GM23338 (cell line): ENCODE results near the gene GRWD1. TPM values are rescaled to one million over a fixed set of nuclear protein-coding genes. Genes with fewer than 3 reads are reported as not detected.

Experiments
- ATAC-seq: fragments of 200-7000 bp; cut with Tn5 transposase; 3 replicates; pipeline ENCODE4 v1.9.1; 2020
- DNase-seq: peaks from one replicate; pipeline ENCODE4 v3.0.0-alpha.2; 2015; ENCODE audit warnings: low spot score
- H2AFZ ChIP-seq: fragments of 200-600 bp; sonication (generic); 2 replicates; pipeline ENCODE4 v1.8.0; 2016; ENCODE audit warnings: antibody characterized with exemption, mild to moderate bottlenecking, moderate library complexity
- H3F3A ChIP-seq: fragments of 200-600 bp; sonication (generic); replicated peaks from 2 replicates; pipeline ENCODE4 v1.8.0; 2017; ENCODE audit warnings: antibody characterized with exemption, mixed run types, low read depth
- H3K27ac ChIP-seq: fragments of 200-600 bp; sonication (generic); 2 replicates; pipeline ENCODE4 v1.6.1; 2016; ENCODE audit warnings: low read depth
- H3K27me3 ChIP-seq: fragments of 200-600 bp; sonication (generic); 2 replicates; pipeline ENCODE4 v1.8.0; 2016; ENCODE audit warnings: mild to moderate bottlenecking, mixed run types, moderate library complexity; ENCODE audit not compliant: insufficient read depth
- H3K36me3 ChIP-seq: fragments of 200-600 bp; sonication (generic); 2 replicates; pipeline ENCODE4 v1.8.0; 2016; ENCODE audit warnings: mild to moderate bottlenecking; ENCODE audit not compliant: insufficient read depth
- H3K4me1 ChIP-seq: fragments of 200-600 bp; sonication (generic); 2 replicates; pipeline ENCODE4 v1.8.0; 2016; ENCODE audit warnings: mild to moderate bottlenecking, moderate library complexity; ENCODE audit not compliant: insufficient read depth
- H3K4me2 ChIP-seq: fragments of 200-600 bp; sonication (generic); 2 replicates; pipeline ENCODE4 v1.7.1; 2017; ENCODE audit warnings: mixed run types
- H3K4me3 ChIP-seq: fragments of 200-600 bp; sonication (generic); 2 replicates; pipeline ENCODE4 v1.6.1; 2016; ENCODE audit warnings: mixed run types
- H3K79me2 ChIP-seq: fragments of 200-600 bp; sonication (generic); replicated peaks from 2 replicates; pipeline ENCODE4 v1.8.0; 2017; ENCODE audit warnings: mild to moderate bottlenecking; ENCODE audit not compliant: insufficient read depth
- H3K9me2 ChIP-seq: fragments of 200-600 bp; sonication (generic); 2 replicates; pipeline ENCODE4 v1.8.0; 2017; ENCODE audit not compliant: insufficient read depth
- H4K20me1 ChIP-seq: fragments of 200-600 bp; sonication (generic); replicated peaks from 2 replicates; pipeline ENCODE4 v1.8.0; 2017; ENCODE audit warnings: mild to moderate bottlenecking; ENCODE audit not compliant: insufficient read depth
- H3K27ac Mint-ChIP-seq: 2 replicates; pipeline ENCODE4 v1.8.0; 2020; ENCODE audit warnings: inconsistent platforms, mild to moderate bottlenecking, moderate library complexity, mixed read lengths
- H3K27me3 Mint-ChIP-seq: 3 replicates; pipeline ENCODE4 v1.8.0; 2022; ENCODE audit warnings: low read depth, mild to moderate bottlenecking, moderate library complexity, mixed read lengths, inconsistent platforms; ENCODE audit not compliant: insufficient read depth, poor library complexity
- H3K36me3 Mint-ChIP-seq: 3 replicates; pipeline ENCODE4 v1.8.0; 2021; ENCODE audit warnings: low read depth, mild to moderate bottlenecking, inconsistent platforms, moderate library complexity, mixed read lengths
- H3K4me1 Mint-ChIP-seq: 3 replicates; pipeline ENCODE4 v1.8.0; 2020; ENCODE audit warnings: mild to moderate bottlenecking, inconsistent platforms, mixed read lengths
- H3K4me3 Mint-ChIP-seq: 3 replicates; pipeline ENCODE4 v1.8.0; 2021; ENCODE audit warnings: moderate library complexity, mild to moderate bottlenecking, inconsistent platforms, mixed read lengths
- H3K9me3 Mint-ChIP-seq: 3 replicates; pipeline ENCODE4 v1.8.0; 2020; ENCODE audit warnings: moderate library complexity, mild to moderate bottlenecking, inconsistent platforms, mixed read lengths
- CREB1 ChIP-seq: fragments of 250-450 bp; sonication (Bioruptor Pico); IDR thresholded peaks from 2 replicates; pipeline ENCODE4 v1.5.0; 2020; ENCODE audit warnings: low read depth, mild to moderate bottlenecking, moderate library complexity
- ETS1 ChIP-seq: IDR thresholded peaks from 2 replicates; pipeline ENCODE4 v1.6.1; 2016; ENCODE audit warnings: antibody characterized with exemption
- JUNB ChIP-seq: IDR thresholded peaks from one replicate; pipeline ENCODE4 v1.6.1; 2016; ENCODE audit warnings: antibody characterized with exemption; ENCODE audit not compliant: unreplicated experiment
- NANOG ChIP-seq: IDR thresholded peaks from 2 replicates; pipeline ENCODE4 v1.6.1; 2016; ENCODE audit warnings: antibody characterized with exemption, borderline replicate concordance
- POLR2AphosphoS5 ChIP-seq: IDR thresholded peaks from 2 replicates; pipeline ENCODE4 v1.6.1; 2016; ENCODE audit warnings: antibody characterized with exemption, low read depth
- ZNF331 ChIP-seq: fragments of 250-450 bp; sonication (Bioruptor Pico); IDR thresholded peaks from 2 replicates; pipeline ENCODE4 v1.5.0; 2020; ENCODE audit warnings: low read depth, mild to moderate bottlenecking, moderate library complexity
- polyA plus RNA-seq: library from polyadenylated mRNA; unstranded; fragments of >200 nt; fragmentation: Nextera tagmentation; extraction: Ambion mirVana; gene quantifications from 2 replicates; pipeline ENCODE4 v1.2.1, GENCODE V29; 2016
- total RNA-seq: library from RNA; depleted of rRNA; stranded (reverse); fragments of >200 nt; shearing (Covaris generic); gene quantifications from 2 replicates; pipeline ENCODE4 v1.2.3, GENCODE V29; 2014

GRWD1 gene
- total and polyA plus RNA-seq, 2 experiments from 2014 or later = 23.2 to 58.0 TPM

- peak overlapping the region; percentile 90 for H3K4me3 ChIP-seq
- peaks cover 2% of the 10 kb centered on the region; the same call in 1 of the 3 replicates for H3K9me3 Mint-ChIP-seq
- peaks cover 40% of the 10 kb centered on the region for H3K36me3 Mint-ChIP-seq
- H3K27ac ChIP-seq = peak overlapping the region; percentile 69
- H3K4me3 Mint-ChIP-seq = peak overlapping the region; percentile 83
- peaks cover 12% of the 10 kb centered on the region; the same call in 1 of the 2 replicates for H3K4me1 ChIP-seq
- peaks cover 39% of the 10 kb centered on the region for H3K27me3 Mint-ChIP-seq
- no peak overlapping the region for H3K27ac Mint-ChIP-seq
- no peaks in the 10 kb centered on the region for H3K79me2 ChIP-seq
- no peaks in the 10 kb centered on the region for H3K9me2 ChIP-seq
- ATAC-seq (peak; percentile 2; the same call in 1 of the 3 replicates), DNase-seq (peak; percentile 38)
- peaks cover 18% of the 10 kb centered on the region for H3K36me3 ChIP-seq
- no peaks in the 10 kb centered on the region for H3K27me3 ChIP-seq
- peak overlapping the region; percentile 84 for H3K4me2 ChIP-seq
- H2AFZ ChIP-seq = no peak overlapping the region
- H3F3A ChIP-seq = peaks cover 30% of the 10 kb centered on the region
- peaks cover 24% of the 10 kb centered on the region for H3K4me1 Mint-ChIP-seq
- TF ChIP-seq JUNB = no peak
- no peak for TF ChIP-seq ETS1
- no peak for TF ChIP-seq CREB1
- no peak for TF ChIP-seq NANOG
- H4K20me1 ChIP-seq = peaks cover 5% of the 10 kb centered on the region; the same call in 1 of the 2 replicates
Observed at GRCh38 chr19:48479686-48480085, 33.9 kb downstream of the GRWD1 start.

GRCh38 chr19:48480183-48480557, 34.4 kb downstream of the GRWD1 start:
- peaks cover 37% of the 10 kb centered on the region for H3K27me3 Mint-ChIP-seq
- Histone ChIP-seq H4K20me1 (peaks cover 4% of the 10 kb centered on the region; the same call in 1 of the 2 replicates), H3F3A (peaks cover 30% of the 10 kb centered on the region), H3K27me3 (no peaks in the 10 kb centered on the region), H3K9me2 (no peaks in the 10 kb centered on the region), H2AFZ (no peak overlapping the region), H3K4me2 (peak overlapping the region; percentile 84), H3K36me3 (peaks cover 13% of the 10 kb centered on the region), H3K27ac (peak overlapping the region; percentile 69; the same call in 1 of the 2 replicates), H3K79me2 (no peaks in the 10 kb centered on the region), H3K4me1 (peaks cover 12% of the 10 kb centered on the region; the same call in 1 of the 2 replicates), H3K4me3 (peak overlapping the region; percentile 90)
- peaks cover 35% of the 10 kb centered on the region for H3K36me3 Mint-ChIP-seq
- ATAC-seq (peak; percentile 65), DNase-seq (peak; percentile 91)
- no peak overlapping the region for H3K27ac Mint-ChIP-seq
- peaks cover 24% of the 10 kb centered on the region for H3K4me1 Mint-ChIP-seq
- H3K9me3 Mint-ChIP-seq = peaks cover 2% of the 10 kb centered on the region; the same call in 1 of the 3 replicates
- no peak for TF ChIP-seq ZNF331 (CRISPR knock-in tag)
- peak; percentile 69 for TF ChIP-seq POLR2AphosphoS5
- TF ChIP-seq NANOG = no peak
- TF ChIP-seq CREB1 = no peak
- peak; percentile 94 for TF ChIP-seq ETS1
- peak overlapping the region; percentile 83 for H3K4me3 Mint-ChIP-seq
